ENCODE measurements around the gene SHANK1.

SHANK1 gene

DNA sequence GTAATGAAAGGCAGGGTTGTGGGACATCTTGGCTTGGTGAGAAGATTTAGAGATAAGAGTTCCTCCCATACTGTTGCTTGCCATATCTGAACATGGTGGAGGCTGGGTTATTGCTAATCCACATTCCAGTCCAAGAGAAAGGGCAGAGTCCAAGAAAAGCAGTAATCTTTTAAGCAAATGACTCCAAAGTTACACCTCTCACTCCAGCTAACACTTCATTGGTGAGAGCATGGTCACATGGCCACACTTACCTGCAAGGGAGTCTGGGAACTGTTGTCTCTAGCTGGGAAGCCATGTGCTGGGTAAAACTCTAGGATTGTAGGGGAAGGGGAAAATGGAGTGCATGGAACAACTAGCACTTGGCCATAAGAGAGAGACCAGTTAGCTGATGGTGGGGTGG lies 64.7 kb downstream of the SHANK1 start:
- H3K4me3 ChIP-seq (ENCODE audit: low read depth, low read length): no peak overlapping the region
- TF ChIP-seq, protein P1, sequence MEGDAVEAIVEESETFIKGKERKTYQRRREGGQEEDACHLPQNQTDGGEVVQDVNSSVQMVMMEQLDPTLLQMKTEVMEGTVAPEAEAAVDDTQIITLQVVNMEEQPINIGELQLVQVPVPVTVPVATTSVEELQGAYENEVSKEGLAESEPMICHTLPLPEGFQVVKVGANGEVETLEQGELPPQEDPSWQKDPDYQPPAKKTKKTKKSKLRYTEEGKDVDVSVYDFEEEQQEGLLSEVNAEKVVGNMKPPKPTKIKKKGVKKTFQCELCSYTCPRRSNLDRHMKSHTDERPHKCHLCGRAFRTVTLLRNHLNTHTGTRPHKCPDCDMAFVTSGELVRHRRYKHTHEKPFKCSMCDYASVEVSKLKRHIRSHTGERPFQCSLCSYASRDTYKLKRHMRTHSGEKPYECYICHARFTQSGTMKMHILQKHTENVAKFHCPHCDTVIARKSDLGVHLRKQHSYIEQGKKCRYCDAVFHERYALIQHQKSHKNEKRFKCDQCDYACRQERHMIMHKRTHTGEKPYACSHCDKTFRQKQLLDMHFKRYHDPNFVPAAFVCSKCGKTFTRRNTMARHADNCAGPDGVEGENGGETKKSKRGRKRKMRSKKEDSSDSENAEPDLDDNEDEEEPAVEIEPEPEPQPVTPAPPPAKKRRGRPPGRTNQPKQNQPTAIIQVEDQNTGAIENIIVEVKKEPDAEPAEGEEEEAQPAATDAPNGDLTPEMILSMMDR (IDR thresholded peaks at IDR 0.05; ENCODE audit: borderline replicate concordance, insufficient read depth, low read depth, low read length): no peak

DNA sequence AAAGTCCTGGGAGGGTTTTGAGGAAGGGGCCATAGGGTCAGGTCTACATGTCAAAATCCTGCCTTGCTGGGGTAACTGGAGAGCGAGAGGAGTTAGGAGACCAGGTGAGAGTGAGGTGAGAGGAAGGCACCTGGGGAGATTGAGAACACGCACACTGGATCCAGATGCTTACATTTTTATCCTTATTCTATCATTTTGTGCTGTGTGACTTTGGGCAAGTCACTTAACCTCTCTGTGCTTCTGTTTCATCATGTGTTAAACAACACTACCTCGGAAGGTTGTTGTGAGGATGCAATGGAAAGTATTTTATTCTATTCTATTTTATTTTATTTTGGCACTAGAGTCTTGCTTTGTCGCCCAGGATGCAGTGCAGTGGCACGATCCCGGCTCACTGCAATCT lies 66.9 kb downstream of the SHANK1 start:
- no peak overlapping the region for H3K4me3 ChIP-seq (ENCODE audit: low read depth, low read length)
- TF ChIP-seq, protein P1 (IDR thresholded peaks at IDR 0.05; ENCODE audit: borderline replicate concordance, insufficient read depth, low read depth, low read length): no peak

DNA sequence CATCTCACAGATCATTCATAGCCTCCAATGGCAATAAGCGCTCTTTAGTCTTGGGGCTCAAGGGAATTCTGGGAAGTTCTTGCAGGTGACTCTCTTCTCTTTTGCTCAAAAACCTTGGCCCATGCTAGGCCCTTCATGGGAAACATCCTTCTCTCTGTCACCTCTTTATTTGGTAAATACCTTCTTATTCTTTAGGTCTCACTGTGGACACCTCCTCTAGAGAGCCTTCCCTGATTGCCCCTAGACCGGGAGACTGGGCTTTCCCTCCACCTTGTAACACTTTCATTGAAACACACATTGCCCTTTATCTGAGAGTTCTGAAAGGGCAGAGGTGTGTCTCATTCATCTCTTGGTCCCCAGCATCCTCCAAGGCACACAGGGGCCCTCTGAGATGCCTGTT lies 68.4 kb downstream of the SHANK1 start:
- TF ChIP-seq, protein P1 (IDR thresholded peaks at IDR 0.05; ENCODE audit: borderline replicate concordance, insufficient read depth, low read depth, low read length): no peak

DNA sequence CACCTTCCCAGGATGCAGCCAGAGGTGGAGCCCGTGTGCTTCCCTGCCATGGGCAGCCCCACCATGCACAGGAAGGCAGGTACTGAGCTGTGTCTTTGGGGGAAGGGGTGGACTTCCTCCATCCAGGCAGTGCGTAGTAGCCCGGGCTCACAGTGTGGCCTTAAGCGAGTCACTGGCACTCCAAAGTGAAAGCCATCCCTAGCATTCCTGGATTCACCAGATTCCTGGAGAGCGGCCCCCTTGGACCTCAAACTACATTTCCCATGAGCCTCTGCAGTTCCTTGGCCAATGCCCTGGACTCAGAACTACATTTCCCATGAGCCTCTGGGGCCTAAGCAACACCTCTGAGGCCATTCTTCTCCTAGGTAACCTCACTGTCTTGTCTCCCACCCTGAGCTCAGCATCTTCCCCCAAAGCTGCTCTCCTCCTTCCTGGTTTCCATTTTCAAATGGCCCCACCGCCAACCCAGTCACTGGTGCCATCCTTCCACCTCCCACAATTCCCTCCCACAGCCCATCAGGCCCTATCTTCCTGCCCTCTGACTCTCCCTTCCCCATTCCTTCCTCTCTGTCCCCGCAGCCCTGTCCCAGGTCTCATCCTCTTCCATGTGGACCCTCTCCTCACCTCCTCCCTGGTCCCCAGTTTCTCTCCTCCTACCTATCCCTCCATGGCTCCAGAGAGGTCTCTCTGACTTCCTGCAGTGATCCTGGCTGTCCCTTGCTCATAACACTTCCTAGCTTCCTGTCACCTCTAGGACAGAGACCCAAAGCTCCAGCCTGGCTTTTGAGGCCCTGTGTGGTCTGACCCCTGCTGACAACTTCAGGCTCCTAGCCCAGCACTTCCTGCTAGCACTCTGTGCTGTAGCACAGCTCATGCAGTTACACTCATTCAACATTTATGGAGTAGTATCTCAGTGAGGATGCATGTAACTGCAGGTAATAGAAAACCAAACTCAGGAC lies 69.9 kb downstream of the SHANK1 start, which contains the start of gene C19orf81:
C19orf81 (plus strand) TSS at position 13 of the 959 bp plus-strand sequence; CDS start at position 13, 0 bp downstream.
- TF ChIP-seq, protein P1 (IDR thresholded peaks at IDR 0.05; ENCODE audit: borderline replicate concordance, insufficient read depth, low read depth, low read length): no peak

More for the DNA sequence above, 68.4 kb downstream of the SHANK1 start:
- no peak overlapping the region for H3K4me3 ChIP-seq (ENCODE audit: low read depth, low read length)

DNA sequence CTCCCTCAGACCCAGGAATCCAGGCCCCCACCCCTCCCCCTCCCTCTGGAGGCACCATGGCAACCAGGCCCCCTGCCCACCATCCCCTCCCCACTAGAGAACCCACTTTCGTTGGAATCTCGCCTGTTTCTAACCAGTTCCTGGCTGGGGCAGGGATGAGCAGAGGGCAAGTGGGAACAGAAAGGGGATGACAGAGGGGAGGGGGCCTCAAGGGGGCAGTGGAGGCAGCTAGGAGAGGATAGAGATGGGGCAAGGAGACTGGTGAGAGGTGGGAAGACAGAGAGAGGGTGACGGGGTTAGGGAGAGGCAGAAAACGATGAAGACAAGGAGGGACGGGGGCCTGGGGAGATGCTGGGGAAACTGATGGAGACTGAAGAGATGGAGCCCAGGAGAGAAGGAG lies 70.9 kb downstream of the SHANK1 start:
- no peak overlapping the region for H3K4me3 ChIP-seq (ENCODE audit: low read depth, low read length)
- TF ChIP-seq, protein P1 (IDR thresholded peaks at IDR 0.05; ENCODE audit: borderline replicate concordance, insufficient read depth, low read depth, low read length): no peak

More for the DNA sequence above, 69.9 kb downstream of the SHANK1 start, which contains the start of gene C19orf81:
- no peak within 1 kb of the TSS for H3K4me3 ChIP-seq (ENCODE audit: low read depth, low read length)

DNA sequence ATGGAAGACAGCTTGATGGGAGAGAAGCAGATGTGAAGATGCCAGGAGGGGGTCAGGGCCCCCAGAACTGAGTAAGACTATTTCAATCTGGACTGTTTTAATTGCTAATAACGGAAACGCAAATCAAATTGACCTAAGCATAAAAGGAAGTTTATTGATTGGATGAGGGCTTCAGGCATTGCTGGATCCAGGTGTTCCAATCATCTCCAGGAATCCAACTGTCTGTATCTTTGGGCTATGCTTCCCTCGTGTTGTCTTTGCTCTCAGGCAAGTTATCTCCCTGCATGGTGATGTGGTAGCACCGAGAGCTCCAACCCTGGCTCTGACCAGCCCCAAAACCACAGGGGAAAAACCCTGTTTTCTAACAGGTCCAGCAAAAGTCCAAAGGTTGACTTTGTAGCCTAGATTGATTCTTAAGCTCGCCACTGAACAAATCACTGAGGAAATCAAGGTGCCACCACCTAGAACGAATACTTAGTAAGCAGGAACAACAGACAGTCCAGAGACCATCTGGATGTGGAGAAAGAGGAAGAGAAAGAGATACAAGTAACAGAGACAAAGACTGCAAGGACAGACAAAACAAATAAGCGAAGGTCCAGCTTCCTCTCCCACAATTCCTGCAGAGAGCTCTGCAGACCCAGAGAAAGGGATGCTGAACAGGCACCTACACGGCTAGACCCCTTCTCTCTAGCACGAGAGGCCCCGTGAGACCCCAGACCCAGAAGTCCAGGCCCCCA lies 71.6 kb downstream of the SHANK1 start:
- TF ChIP-seq, protein P1 (IDR thresholded peaks at IDR 0.05; ENCODE audit: borderline replicate concordance, insufficient read depth, low read depth, low read length): no peak
- H3K4me3 ChIP-seq (ENCODE audit: low read depth, low read length): no peak overlapping the region
